Nephron (organoid): ENCODE data around the gene SARM1.

Experiments used
- H3K27ac Mint-ChIP-seq, 3 experiments: 2 replicates each; pipeline ENCODE4 v1.8.0; 2020; ENCODE audit warnings: mixed read lengths in 3 of 3, mild to moderate bottlenecking in 2 of 3, moderate library complexity in 1 of 3
- H3K27me3 Mint-ChIP-seq: 2 replicates; pipeline ENCODE4 v1.8.0; 2021; ENCODE audit warnings: low read depth, mild to moderate bottlenecking, moderate library complexity, mixed read lengths
- H3K36me3 Mint-ChIP-seq: 2 replicates; pipeline ENCODE4 v1.8.0; 2020; ENCODE audit warnings: low read depth, mixed read lengths
- H3K4me1 Mint-ChIP-seq: 2 replicates; pipeline ENCODE4 v1.8.0; 2020; ENCODE audit warnings: mixed read lengths
- H3K4me3 Mint-ChIP-seq, 3 experiments: 2 replicates each; pipeline ENCODE4 v1.8.0; 2020; ENCODE audit warnings: mild to moderate bottlenecking in 3 of 3, mixed read lengths in 3 of 3, moderate library complexity in 2 of 3
- H3K9me3 Mint-ChIP-seq: 2 replicates; pipeline ENCODE4 v1.8.0; 2020; ENCODE audit warnings: mixed read lengths
- TF ChIP-seq, protein P1 (sequence below), 3 experiments: fragments of 200-600 bp; sonication (generic); IDR thresholded peaks; one replicate each; pipeline ENCODE4 v1.5.0; 2021; ENCODE audit warnings: antibody characterized with exemption in 3 of 3; ENCODE audit not compliant: unreplicated experiment in 3 of 3

Gene SARM1

DNA sequence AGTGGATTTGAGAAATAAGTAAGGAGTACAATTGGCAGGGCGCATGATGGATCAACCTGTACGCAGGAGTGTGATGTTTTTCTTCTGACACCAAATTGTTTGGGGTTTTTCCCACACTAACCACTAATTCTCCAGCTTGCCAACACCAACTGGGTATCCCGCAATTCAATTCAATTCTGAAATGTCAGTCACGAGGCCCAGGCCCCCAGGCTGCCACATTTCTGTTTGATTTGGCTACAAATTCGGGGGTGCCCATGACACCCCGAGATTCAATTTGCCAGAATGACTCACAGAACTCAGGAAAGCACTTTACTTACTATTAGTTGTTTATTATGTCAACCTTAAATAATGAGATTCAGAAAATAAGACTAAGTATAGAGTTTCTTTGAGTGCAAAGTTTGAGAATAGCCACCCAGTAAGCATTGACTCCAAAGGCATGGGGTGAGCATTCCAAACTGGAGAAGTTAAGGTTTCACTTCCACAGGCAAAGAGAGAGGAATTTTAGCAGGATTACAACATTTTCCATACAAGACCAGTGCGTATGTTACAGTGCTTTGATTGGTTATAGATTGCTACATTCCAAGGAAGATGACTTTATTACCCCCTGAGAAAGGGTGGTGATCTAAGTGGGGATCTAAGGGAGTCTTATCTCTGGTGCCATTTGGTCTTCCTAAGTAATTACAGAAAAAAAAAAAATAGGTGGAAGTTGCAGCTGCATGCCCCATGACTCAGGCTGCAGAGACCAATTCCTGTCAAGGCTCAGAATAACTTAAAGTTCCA lies 23.0 kb downstream of the SARM1 start:
- Mint-ChIP-seq H3K27me3 (no peaks in the 10 kb centered on the region), H3K9me3 (no peaks in the 10 kb centered on the region), H3K27ac (no peak overlapping the region), H3K4me1 (no peaks in the 10 kb centered on the region), H3K36me3 (peaks cover 33% of the 10 kb centered on the region), H3K4me3 (no peak overlapping the region)
- TF ChIP-seq, protein P1, sequence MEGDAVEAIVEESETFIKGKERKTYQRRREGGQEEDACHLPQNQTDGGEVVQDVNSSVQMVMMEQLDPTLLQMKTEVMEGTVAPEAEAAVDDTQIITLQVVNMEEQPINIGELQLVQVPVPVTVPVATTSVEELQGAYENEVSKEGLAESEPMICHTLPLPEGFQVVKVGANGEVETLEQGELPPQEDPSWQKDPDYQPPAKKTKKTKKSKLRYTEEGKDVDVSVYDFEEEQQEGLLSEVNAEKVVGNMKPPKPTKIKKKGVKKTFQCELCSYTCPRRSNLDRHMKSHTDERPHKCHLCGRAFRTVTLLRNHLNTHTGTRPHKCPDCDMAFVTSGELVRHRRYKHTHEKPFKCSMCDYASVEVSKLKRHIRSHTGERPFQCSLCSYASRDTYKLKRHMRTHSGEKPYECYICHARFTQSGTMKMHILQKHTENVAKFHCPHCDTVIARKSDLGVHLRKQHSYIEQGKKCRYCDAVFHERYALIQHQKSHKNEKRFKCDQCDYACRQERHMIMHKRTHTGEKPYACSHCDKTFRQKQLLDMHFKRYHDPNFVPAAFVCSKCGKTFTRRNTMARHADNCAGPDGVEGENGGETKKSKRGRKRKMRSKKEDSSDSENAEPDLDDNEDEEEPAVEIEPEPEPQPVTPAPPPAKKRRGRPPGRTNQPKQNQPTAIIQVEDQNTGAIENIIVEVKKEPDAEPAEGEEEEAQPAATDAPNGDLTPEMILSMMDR (IDR thresholded peaks at IDR 0.05; ENCODE audit: unreplicated experiment in 3 of 3) = no peak

DNA sequence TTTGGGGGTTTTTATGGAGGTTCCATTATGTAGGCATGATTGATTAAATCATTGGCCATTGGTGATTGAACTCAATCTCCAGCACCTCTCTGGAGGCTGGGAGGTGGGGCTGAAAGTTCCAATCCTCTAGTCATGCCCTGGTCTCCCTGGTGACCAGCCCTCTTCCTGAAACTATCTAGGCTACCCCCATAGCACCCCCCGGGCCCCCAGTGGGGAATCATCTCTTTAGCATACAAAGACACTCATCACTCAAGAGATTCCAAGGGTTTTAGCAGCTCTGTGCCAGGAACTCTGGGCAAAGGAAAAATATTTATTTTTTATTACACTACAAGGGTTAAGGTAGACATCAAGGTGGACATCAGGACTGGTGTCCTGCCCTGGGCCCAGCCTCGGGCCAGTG lies 23.9 kb downstream of the SARM1 start:
- TF ChIP-seq, protein P1 (IDR thresholded peaks at IDR 0.05; ENCODE audit: unreplicated experiment in 3 of 3) = no peak
- no peaks in the 10 kb centered on the region for H3K4me1 Mint-ChIP-seq
- H3K27me3 Mint-ChIP-seq = no peaks in the 10 kb centered on the region
- no peaks in the 10 kb centered on the region for H3K9me3 Mint-ChIP-seq
- H3K27ac Mint-ChIP-seq = no peak overlapping the region
- H3K4me3 Mint-ChIP-seq = no peak overlapping the region
- peaks cover 24% of the 10 kb centered on the region for H3K36me3 Mint-ChIP-seq

DNA sequence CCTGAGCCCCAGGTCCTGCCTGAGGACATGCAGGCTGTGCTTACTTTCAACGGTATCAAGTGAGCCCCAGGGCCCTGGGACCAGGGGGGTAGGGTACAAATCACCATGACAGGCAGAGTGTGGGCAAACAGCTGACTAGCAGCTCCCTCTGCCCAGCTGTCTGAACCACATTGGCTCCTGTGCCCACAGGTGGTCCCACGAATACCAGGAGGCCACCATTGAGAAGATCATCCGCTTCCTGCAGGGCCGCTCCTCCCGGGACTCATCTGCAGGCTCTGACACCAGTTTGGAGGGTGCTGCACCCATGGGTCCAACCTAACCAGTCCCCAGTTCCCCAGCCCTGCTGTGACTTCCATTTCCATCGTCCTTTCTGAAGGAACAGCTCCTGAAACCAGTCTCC lies 24.5 kb downstream of the SARM1 start:
- Mint-ChIP-seq H3K36me3 (peaks cover 18% of the 10 kb centered on the region), H3K27me3 (no peaks in the 10 kb centered on the region), H3K4me3 (no peak overlapping the region), H3K27ac (no peak overlapping the region), H3K9me3 (no peaks in the 10 kb centered on the region), H3K4me1 (no peaks in the 10 kb centered on the region)
- TF ChIP-seq, protein P1 (IDR thresholded peaks at IDR 0.05; ENCODE audit: unreplicated experiment in 3 of 3) = no peak

DNA sequence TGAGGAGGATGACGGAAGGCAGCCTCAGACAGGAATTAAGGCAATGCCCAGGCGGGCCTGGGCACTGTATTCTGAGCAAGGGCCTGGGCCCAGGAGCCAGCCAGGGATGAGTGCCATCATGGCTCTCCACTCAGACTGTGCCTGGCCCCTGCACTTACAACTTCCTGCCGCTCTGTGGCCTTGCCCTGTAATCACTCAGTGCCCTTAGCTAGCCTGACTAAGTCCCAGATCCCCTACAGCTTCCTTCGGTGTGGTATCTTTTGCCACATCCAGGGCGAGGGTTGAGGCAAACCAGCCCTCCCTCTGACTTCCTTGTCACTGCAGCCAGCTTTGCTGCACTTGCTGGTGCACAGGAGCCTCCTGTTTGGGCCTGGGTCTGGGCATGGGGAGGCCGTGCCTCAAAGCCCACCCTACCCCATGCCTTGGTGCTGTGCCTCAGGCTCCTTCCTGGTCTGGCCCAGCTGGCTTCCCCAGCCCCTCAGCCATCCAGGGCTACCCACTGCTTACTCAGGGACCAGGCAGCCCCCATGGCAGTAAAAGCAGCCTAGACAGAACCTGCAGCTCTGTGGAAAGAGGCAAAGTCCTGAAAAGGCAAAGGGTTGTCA lies 25.2 kb downstream of the SARM1 start:
- no peaks in the 10 kb centered on the region for H3K4me1 Mint-ChIP-seq
- TF ChIP-seq, protein P1 (IDR thresholded peaks at IDR 0.05; ENCODE audit: unreplicated experiment in 3 of 3) = no peak
- H3K36me3 Mint-ChIP-seq = peaks cover 12% of the 10 kb centered on the region
- no peak overlapping the region for H3K4me3 Mint-ChIP-seq
- no peaks in the 10 kb centered on the region for H3K9me3 Mint-ChIP-seq
- no peaks in the 10 kb centered on the region for H3K27me3 Mint-ChIP-seq
- no peak overlapping the region for H3K27ac Mint-ChIP-seq

DNA sequence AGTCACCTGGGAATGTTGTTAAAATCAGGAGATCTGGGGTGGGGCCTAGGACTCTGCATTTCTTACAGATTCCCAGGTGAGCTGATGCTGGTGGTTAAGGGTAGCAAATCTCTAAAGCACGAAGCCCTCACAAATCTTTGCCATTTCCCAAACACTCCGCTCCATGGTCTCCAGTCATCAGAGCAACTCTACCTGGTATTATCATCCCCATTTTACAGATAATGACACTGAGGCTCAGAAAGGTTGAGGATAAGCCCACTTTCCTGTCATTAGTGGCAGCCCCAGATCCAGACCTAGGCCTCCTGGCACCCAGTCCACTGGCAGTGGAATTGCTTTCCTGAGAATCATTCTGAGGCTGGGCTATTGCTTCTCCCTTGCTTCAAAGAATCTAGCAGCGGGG lies 25.8 kb downstream of the SARM1 start:
- TF ChIP-seq, protein P1 (IDR thresholded peaks at IDR 0.05; ENCODE audit: unreplicated experiment in 3 of 3) = no peak
- H3K4me3 Mint-ChIP-seq = no peak overlapping the region
- no peaks in the 10 kb centered on the region for H3K9me3 Mint-ChIP-seq
- H3K27ac Mint-ChIP-seq = no peak overlapping the region
- H3K4me1 Mint-ChIP-seq = no peaks in the 10 kb centered on the region
- H3K27me3 Mint-ChIP-seq = no peaks in the 10 kb centered on the region
- H3K36me3 Mint-ChIP-seq = peaks cover 16% of the 10 kb centered on the region
